ENCODE measurements around the gene MYO3B.

Gene MYO3B

GRCh38 chr2:170446078-170446477 is 268.1 kb downstream of the MYO3B start:
- no peak for TF ChIP-seq TAF1 (IDR thresholded peaks at IDR 0.05; ENCODE audit: borderline replicate concordance, insufficient read depth, low read length)
- TF ChIP-seq POLR2AphosphoS5 (IDR thresholded peaks at IDR 0.05; ENCODE audit: low read depth, low read length), result no peak
- TF ChIP-seq FOXP2 (optimal IDR thresholded peaks at IDR 0.05; ENCODE audit: borderline replicate concordance, extremely low read depth, extremely low read length, insufficient read depth), result no peak

- TF ChIP-seq SIN3A (IDR thresholded peaks at IDR 0.05; ENCODE audit: borderline replicate concordance, insufficient read depth, low read length) (no peak), TAF1 (IDR thresholded peaks at IDR 0.05; ENCODE audit: borderline replicate concordance, insufficient read depth, low read length) (no peak), FOXP2 (optimal IDR thresholded peaks at IDR 0.05; ENCODE audit: borderline replicate concordance, extremely low read depth, extremely low read length, insufficient read depth) (no peak)
These were observed 271.1 kb downstream of the MYO3B start for GRCh38 chr2:170449034-170449433.

GRCh38 chr2:170454471-170455372 is 276.8 kb downstream of the MYO3B start:
- TF ChIP-seq TAF1 (IDR thresholded peaks at IDR 0.05; ENCODE audit: borderline replicate concordance, insufficient read depth, low read length) (no peak), POLR2AphosphoS5 (IDR thresholded peaks at IDR 0.05; ENCODE audit: low read depth, low read length) (no peak), REST (IDR thresholded peaks at IDR 0.05; ENCODE audit: insufficient read depth in 1 of 2, low read depth in 2 of 2, low read length in 2 of 2) (no peak), SIN3A (IDR thresholded peaks at IDR 0.05; ENCODE audit: borderline replicate concordance, insufficient read depth, low read length) (no peak), FOXP2 (optimal IDR thresholded peaks at IDR 0.05; ENCODE audit: borderline replicate concordance, extremely low read depth, extremely low read length, insufficient read depth) (no peak)

- no peak for TF ChIP-seq REST (IDR thresholded peaks at IDR 0.05; ENCODE audit: insufficient read depth in 1 of 2, low read depth in 2 of 2, low read length in 2 of 2)
- no peak for TF ChIP-seq POLR2AphosphoS5 (IDR thresholded peaks at IDR 0.05; ENCODE audit: low read depth, low read length)
- TF ChIP-seq SIN3A (IDR thresholded peaks at IDR 0.05; ENCODE audit: borderline replicate concordance, insufficient read depth, low read length), result no peak
These were observed 277.9 kb downstream of the MYO3B start for GRCh38 chr2:170455617-170456426.

- TF ChIP-seq SIN3A (IDR thresholded peaks at IDR 0.05; ENCODE audit: borderline replicate concordance, insufficient read depth, low read length) (no peak), TAF1 (IDR thresholded peaks at IDR 0.05; ENCODE audit: borderline replicate concordance, insufficient read depth, low read length) (no peak), REST (IDR thresholded peaks at IDR 0.05; ENCODE audit: insufficient read depth in 1 of 2, low read depth in 2 of 2, low read length in 2 of 2) (no peak), POLR2AphosphoS5 (IDR thresholded peaks at IDR 0.05; ENCODE audit: low read depth, low read length) (no peak), FOXP2 (optimal IDR thresholded peaks at IDR 0.05; ENCODE audit: borderline replicate concordance, extremely low read depth, extremely low read length, insufficient read depth) (no peak)
These were observed 279.0 kb downstream of the MYO3B start for GRCh38 chr2:170456914-170457313.
